ENCODE results near the gene LPIN1.
"Not testable (repeated sequence)": the region's sequence is repeated elsewhere in the genome, so short reads cannot be mapped to it uniquely, and the experiment has no call there.

- not testable (repeated sequence) for TF ChIP-seq CTCF, POLR2A (IDR thresholded peaks at IDR 0.05)
Observed at GRCh38 chr2:11847935-11848334, 101.5 kb downstream of the LPIN1 start.
